ENCODE data around the gene IWS1.
"Not testable (repeated sequence)": the region's sequence is repeated elsewhere in the genome, so short reads cannot be mapped to it uniquely, and the experiment has no call there.

IWS1 gene

GRCh38 chr2:127462461-127462860 is 63.8 kb downstream of the IWS1 start:
- no peak for DNase-seq (ENCODE audit: low read depth in 1 of 2, low spot score in 1 of 2)

DNA sequence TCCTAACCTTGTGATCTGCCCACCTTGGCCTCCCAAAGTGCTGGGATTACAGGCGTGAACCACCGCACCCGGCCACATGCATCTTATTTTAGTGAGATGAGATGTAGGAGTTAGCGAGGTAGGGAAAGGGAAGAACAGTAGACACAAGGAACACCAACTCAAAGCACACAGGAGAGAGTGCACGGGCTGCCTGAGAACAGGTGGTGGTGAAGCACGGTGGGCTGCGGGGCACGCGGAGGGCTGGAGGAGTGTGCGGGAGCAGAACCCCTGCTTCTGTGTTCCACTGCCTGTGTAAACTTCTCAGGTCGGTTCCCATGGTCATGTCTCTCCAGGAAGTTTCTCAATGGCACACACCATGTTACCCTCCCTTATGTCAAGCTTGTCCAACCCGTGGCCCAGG is 69.3 kb downstream of the IWS1 start:
- no peak for DNase-seq (ENCODE audit: low read depth in 1 of 2, low spot score in 1 of 2)

DNA sequence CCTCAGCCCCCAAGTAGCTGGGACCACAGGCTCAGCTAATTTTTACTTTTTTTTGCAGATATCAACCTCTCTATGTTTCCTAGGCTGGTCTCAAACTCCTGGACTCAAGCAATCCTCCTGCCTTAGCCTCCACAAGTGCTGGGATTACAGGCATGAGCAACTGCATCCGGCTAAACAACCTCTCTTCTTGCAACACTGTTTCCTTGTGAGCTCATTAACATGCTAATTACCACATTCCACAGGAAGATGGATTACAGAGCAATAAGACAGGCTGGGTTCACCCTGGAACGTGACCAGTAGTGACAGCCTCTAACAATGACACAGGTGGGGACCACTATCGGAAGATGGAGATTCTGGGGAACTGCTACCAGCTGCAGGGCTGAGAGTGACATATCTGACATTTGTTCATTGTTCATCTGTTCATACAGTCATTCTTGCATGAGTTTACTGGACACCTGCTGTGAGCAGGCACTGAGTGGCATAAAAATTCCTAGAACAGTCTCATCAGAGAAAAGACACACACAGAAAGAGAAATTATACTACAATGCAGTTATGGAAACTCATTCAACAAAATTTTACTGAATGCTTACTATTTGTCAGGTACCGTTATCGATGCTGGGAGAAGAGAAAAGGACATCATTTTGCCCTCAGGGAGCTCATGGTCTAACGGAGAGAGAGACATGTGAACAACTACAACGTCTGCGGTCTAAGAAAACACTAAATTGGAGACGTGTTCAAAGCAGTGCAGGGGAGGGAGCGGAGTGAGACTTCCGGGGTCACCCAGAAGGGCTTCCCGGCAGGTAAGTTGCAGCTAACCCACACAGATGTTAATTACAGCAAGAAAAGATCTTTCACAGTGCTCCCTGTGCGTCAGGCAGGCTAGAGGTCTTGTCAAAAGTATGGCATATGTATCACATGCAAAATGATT is 70.5 kb downstream of the IWS1 start:
- DNase-seq (ENCODE audit: low read depth in 1 of 2, low spot score in 1 of 2), result no peak

- DNase-seq (ENCODE audit: low read depth in 1 of 2, low spot score in 1 of 2), result no peak
Measured at GRCh38 chr2:127454595-127455565, 71.4 kb downstream of the IWS1 start.

GRCh38 chr2:127453392-127454171 is 72.7 kb downstream of the IWS1 start:
- no peak for DNase-seq (ENCODE audit: low read depth in 1 of 2, low spot score in 1 of 2)

- DNase-seq (ENCODE audit: low read depth in 1 of 2, low spot score in 1 of 2), result no peak
Measured at GRCh38 chr2:127453013-127453391, 73.3 kb downstream of the IWS1 start.

GRCh38 chr2:127452423-127452822 is 73.9 kb downstream of the IWS1 start:
- DNase-seq (ENCODE audit: low read depth in 1 of 2, low spot score in 1 of 2), result not testable (repeated sequence)

- no peak for DNase-seq (ENCODE audit: low read depth in 1 of 2, low spot score in 1 of 2)
Measured at GRCh38 chr2:127451981-127452380, 74.3 kb downstream of the IWS1 start.

- no peak for DNase-seq (ENCODE audit: low read depth in 1 of 2, low spot score in 1 of 2)
Measured at GRCh38 chr2:127449898-127450297, 76.4 kb downstream of the IWS1 start.

DNA sequence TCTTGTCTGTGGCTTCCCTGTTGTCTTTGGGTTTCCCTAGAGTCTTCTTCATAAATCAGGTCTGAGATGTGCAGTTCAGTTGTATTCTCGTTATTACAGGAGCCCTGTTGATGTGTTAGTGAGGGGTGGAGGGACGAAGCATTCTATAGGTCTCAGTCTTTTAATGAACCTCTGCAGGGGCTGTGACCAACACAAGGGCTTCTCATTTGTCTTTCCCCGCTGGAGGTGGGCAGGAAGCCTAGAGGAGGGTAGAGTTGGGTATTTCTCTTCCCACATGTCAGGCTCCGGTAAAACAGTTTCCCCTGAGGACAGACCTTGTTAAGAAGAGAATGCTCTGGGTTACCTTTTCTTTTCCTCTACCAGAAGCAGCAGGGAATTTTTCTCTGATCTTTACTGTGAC is 76.9 kb downstream of the IWS1 start:
- DNase-seq (ENCODE audit: low read depth in 1 of 2, low spot score in 1 of 2), result no peak

DNA sequence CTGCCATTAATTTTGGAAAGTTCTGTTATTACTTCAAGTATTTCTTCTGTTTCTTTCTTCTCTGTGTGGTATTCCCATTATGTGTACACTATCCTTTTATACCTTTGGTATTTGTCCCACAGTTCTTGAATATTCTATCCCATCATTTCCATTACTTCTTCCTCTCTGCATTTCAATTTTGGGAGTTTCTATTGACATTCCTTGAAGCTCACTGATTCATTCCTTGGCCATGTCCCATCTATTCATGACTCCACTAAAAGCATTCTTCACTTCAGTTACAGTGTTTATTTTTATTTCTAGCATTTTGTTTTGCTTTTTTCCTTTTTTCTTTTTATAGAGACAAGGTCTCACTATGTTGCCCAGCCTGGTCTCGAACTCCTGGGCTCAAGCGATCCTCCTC is 77.8 kb downstream of the IWS1 start:
- DNase-seq (ENCODE audit: low read depth in 1 of 2, low spot score in 1 of 2), result no peak

DNA sequence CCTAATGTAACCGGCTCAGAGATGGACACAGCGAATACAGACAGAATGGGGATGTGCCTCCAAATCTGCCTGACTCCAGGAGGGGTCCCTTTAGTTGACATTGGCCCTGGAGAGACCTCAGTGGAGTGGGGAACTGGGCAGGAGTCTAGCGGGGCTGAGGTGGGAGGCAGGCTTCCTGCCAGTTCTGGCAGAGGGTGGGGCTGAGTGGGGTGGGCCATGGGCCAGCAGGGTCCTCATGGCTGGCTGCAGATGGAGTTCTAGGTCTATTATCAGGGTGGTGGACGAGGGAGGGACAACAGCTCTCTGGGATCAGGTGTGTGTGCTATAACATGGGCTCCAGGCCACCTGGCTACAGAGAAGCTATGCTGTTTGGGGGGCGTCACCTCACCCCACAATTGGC is 86.9 kb downstream of the IWS1 start:
- no peak for DNase-seq (ENCODE audit: low read depth in 1 of 2, low spot score in 1 of 2)

DNA sequence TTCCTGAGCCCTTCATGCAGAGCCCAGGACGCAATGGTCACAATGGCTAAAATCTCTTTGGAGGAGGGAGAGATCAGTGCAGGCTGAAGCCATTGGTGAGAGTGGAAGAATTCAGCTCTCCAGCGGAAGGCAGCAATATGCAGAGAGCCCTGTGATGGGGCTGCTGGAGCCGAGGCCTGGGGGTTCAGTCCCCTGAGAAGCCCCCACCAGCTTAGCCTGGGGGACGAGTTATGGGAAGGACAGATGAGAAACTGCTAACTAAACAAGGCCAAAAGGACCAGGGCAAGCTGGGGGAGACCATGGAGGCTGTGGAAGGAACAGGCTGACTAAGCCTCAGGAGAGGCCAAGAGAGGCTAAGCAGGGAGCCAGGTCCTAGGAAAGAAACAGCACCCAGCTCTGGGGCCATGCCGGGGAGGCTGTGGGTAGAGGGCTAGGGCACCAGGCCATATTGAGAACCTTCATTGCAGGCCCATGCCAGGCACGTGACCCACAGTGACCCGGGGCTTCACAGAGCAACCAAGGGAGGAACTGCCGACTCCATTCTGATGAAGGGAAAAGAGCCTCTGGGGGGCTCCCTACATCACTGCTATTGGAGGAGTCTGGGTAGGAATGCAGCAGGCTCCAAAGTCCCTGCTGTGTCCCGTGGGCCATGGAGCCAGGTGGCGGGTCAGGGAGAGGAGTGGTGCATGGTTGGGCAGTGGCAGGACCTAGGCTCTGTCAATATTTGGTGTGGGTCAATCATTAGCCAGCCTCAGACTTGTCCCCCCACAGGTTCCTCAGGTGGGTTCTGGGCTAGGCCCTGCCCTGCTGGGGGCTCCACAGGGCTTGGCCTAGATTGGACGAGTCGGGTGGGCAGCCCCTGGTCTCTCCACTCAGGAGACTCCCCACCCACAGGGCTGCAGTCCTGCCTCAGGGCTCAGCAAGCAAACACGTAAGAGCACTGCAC is 88.2 kb downstream of the IWS1 start:
- no peak for DNase-seq (ENCODE audit: low read depth in 1 of 2, low spot score in 1 of 2)

DNA sequence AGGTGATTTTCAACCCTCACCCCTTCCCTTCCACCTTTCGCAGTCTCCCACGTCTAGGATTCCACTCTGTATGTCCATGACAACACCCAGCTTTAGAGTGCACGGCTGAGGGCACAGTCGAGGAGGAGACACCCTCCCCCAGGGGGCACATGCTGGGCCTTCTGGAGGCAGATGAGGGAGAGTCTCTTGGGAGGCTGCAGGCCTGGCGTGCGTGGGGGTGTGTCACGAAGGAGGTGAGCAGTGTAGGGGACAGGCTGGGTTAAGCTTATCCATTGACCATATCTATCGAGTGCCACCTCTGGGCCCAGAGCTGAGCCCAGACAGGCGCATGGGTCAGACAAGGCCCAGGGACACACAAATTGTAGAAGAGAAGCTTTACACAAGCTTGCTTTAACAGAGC is 89.2 kb downstream of the IWS1 start:
- DNase-seq (ENCODE audit: low read depth in 1 of 2, low spot score in 1 of 2), result no peak

DNA sequence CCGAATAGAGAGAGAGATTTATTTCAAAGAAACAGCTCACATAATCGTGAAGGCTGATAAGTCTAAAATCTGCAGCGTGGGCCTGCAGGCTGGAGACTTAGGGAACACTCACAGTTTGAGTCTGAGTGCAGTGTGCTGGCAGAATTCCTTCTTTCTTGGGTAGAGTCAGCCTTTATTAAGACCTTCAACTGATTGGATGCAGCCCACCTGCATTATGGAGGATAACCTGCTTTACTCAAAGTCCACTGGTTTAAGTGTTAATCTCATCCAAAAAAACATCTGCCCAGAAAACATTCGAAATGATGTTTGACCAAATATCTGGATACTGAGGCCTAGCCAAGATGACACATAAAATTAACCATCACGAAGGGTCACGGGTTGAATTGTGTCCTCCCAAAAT is 91.8 kb downstream of the IWS1 start:
- DNase-seq (ENCODE audit: low read depth in 1 of 2, low spot score in 1 of 2), result no peak

- DNase-seq (ENCODE audit: low read depth in 1 of 2, low spot score in 1 of 2), result no peak
Measured at GRCh38 chr2:127431408-127432023, 94.8 kb downstream of the IWS1 start.

Data from stimulated activated CD4-positive, alpha-beta T cell treated with anti-CD3 and anti-CD28 coated beads, Interleukin-15, amount 100 ng/mL, for 1 hour (primary cell).